HEK293T (cell line): Measurements from ENCODE around the gene SLAMF7.

ENCODE experiments used
- CTCF ChIA-PET: fragments of 350-600 bp; formaldehyde crosslinking; extraction: SDS; loops from one replicate; lab custom pipeline; 2021; ENCODE audit warnings: antibody characterized with exemption, inconsistent platforms; lab: Yijun Ruan, JAX
- POLR2A ChIA-PET: fragments of 350-600 bp; formaldehyde crosslinking; extraction: SDS; loops from one replicate; lab custom pipeline; 2020; ENCODE audit warnings: antibody characterized with exemption, inconsistent platforms; lab: Yijun Ruan, JAX
- DNase-seq: peaks from one replicate; pipeline ENCODE4 v3.0.0; 2012; ENCODE audit warnings: mixed read lengths; ENCODE audit errors: extremely low spot score
- ARNT ChIP-seq: fragments of 450-650 bp; IDR thresholded peaks from 2 replicates; pipeline ENCODE4 v1.6.1; 2017; ENCODE audit warnings: mild to moderate bottlenecking
- BHLHE40 ChIP-seq: fragments of 450-650 bp; IDR thresholded peaks from 2 replicates; pipeline ENCODE4 v1.6.1; 2016; ENCODE audit warnings: mild to moderate bottlenecking, moderate library complexity, borderline replicate concordance
- CTBP1 ChIP-seq: fragments of 450-650 bp; IDR thresholded peaks from 2 replicates; pipeline ENCODE4 v1.6.1; 2016; ENCODE audit warnings: borderline replicate concordance
- ELF4 ChIP-seq: fragments of 450-650 bp; IDR thresholded peaks from 2 replicates; pipeline ENCODE4 v1.6.1; 2017; ENCODE audit warnings: antibody characterized with exemption
- FOXA1 ChIP-seq: fragments of 450-650 bp; IDR thresholded peaks from 2 replicates; pipeline ENCODE4 v1.6.1; 2016; ENCODE audit warnings: mild to moderate bottlenecking
- FOXK2 ChIP-seq: fragments of 450-650 bp; IDR thresholded peaks from 2 replicates; pipeline ENCODE4 v1.6.1; 2016; ENCODE audit warnings: mild to moderate bottlenecking
- FOXM1 ChIP-seq: fragments of 450-650 bp; IDR thresholded peaks from 2 replicates; pipeline ENCODE4 v1.6.1; 2017; ENCODE audit warnings: mild to moderate bottlenecking, borderline replicate concordance
- HDGF ChIP-seq: fragments of 450-650 bp; IDR thresholded peaks from 2 replicates; pipeline ENCODE4 v1.6.1; 2017; ENCODE audit warnings: antibody characterized with exemption, borderline replicate concordance
- L3MBTL2 ChIP-seq: fragments of 450-650 bp; conservative IDR thresholded peaks from 2 replicates; pipeline ENCODE4 v1.6.1; 2016; ENCODE audit warnings: mild to moderate bottlenecking
- LEF1 ChIP-seq: fragments of 450-650 bp; IDR thresholded peaks from 2 replicates; pipeline ENCODE4 v1.6.1; 2017; ENCODE audit warnings: mild to moderate bottlenecking, borderline replicate concordance
- NFRKB ChIP-seq: fragments of 450-650 bp; IDR thresholded peaks from 2 replicates; pipeline ENCODE4 v1.6.1; 2016; ENCODE audit warnings: mild to moderate bottlenecking, moderate library complexity
- SP1 ChIP-seq: fragments of 450-650 bp; IDR thresholded peaks from 2 replicates; pipeline ENCODE4 v1.6.1; 2017
- SUZ12 ChIP-seq: fragments of 450-650 bp; IDR thresholded peaks from 2 replicates; pipeline ENCODE4 v1.6.1; 2016; ENCODE audit warnings: mild to moderate bottlenecking
- TARDBP ChIP-seq: fragments of 450-650 bp; IDR thresholded peaks from 2 replicates; pipeline ENCODE4 v1.6.1; 2016
- ZNF384 ChIP-seq: fragments of 450-650 bp; IDR thresholded peaks from 2 replicates; pipeline ENCODE4 v1.6.1; 2016
- TF ChIP-seq, protein P1 (sequence below): fragments of 450-650 bp; IDR thresholded peaks from 2 replicates; pipeline ENCODE4 v1.6.1; 2016

Gene SLAMF7

DNA sequence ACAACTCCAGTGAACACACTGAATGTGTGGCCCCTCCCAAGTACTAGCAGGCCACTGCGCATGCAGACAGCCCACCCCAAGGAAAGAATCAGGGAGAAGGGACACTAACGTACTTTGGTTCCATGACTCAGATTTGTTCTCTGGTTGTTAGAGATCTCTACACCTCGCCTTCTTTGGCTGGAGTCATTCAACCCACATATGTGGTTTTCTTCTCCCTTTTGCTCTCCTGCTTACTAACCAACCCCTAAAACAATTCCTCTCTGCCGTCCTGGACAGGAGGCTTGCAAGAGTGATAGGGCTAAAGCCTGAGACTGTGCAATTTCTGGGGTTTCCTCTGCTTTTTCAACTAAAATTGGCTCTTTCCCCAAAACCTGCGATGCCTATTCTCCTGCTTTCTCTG lies 21.7 kb upstream of the SLAMF7 start:
- no peak for DNase-seq
- TF ChIP-seq SUZ12 (no peak), HDGF (no peak), FOXK2 (no peak)
- ChIA-PET POLR2A (no interaction called here), CTCF (no interaction called here)

DNA sequence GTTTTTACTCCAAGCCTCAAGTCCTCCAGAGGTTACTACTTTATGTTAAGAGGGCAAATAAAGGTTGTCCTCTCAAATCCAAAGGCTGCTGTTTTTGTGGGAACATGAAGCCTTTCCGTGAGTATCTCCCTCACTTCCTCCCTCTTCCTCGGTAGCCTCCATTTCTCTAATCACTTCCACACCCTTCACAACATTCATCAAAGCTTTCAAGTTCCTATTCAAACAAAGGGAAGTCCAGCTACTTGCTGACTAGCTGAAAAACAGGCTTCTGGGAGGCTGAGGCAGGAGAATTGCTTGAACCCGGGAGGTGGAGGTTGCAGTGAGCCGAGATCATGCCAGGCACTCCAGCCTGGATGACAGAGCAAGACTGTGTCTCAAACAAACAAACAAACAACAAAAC lies 20.8 kb upstream of the SLAMF7 start:
- DNase-seq: no peak
- CTCF ChIA-PET: no interaction called here
- POLR2A ChIA-PET: no interaction called here
- TF ChIP-seq ZNF384: no peak
- TF ChIP-seq FOXA1: no peak
- no peak for TF ChIP-seq L3MBTL2
- no peak for TF ChIP-seq TARDBP
- no peak for TF ChIP-seq FOXM1
- no peak for TF ChIP-seq SP1
- TF ChIP-seq ELF4: no peak
- TF ChIP-seq HDGF: no peak
- TF ChIP-seq CTBP1: no peak
- TF ChIP-seq BHLHE40: no peak
- TF ChIP-seq FOXK2: no peak
- TF ChIP-seq SUZ12: no peak
- no peak for TF ChIP-seq LEF1
- no peak for TF ChIP-seq NFRKB
- TF ChIP-seq, protein P1, sequence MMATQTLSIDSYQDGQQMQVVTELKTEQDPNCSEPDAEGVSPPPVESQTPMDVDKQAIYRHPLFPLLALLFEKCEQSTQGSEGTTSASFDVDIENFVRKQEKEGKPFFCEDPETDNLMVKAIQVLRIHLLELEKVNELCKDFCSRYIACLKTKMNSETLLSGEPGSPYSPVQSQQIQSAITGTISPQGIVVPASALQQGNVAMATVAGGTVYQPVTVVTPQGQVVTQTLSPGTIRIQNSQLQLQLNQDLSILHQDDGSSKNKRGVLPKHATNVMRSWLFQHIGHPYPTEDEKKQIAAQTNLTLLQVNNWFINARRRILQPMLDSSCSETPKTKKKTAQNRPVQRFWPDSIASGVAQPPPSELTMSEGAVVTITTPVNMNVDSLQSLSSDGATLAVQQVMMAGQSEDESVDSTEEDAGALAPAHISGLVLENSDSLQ: no peak
- TF ChIP-seq ARNT: no peak

DNA sequence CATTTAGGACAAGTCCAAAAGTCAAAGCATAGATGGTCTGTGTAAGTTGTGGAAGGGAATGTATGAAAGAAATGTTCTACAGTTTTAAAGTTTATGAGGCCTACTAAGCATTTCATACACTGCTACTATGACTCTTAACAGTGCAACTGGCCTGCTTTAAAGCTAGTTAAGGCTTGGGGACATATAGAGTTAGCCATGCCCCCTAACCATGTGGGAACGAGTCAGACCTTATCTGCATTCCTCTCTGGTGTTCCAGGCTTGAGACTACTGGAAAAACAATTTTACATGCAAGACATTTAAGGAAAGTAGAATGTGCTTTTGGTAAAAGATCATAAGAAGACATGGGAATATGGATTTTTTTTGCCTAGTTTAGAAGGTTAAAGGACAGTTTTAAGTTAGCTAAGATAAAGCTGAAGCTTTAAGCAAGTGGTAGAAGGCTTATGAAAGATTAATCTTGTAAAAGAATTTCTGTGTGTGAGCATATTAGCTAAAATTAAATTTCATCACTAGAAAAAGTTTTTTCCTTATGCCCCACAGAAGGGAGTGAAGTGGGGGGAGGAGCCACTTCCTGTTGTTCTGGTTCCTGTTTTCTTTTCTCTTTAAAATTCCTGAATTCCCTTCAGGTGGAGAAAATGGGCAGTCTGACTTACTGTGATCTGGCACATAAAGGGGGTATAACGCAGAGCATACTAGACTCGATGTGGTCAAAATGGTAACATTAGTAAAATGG lies 18.5 kb upstream of the SLAMF7 start:
- DNase-seq: no peak
- TF ChIP-seq NFRKB (no peak), LEF1 (no peak), SUZ12 (no peak)
- ChIA-PET CTCF (no interaction called here), POLR2A (no interaction called here)

DNA sequence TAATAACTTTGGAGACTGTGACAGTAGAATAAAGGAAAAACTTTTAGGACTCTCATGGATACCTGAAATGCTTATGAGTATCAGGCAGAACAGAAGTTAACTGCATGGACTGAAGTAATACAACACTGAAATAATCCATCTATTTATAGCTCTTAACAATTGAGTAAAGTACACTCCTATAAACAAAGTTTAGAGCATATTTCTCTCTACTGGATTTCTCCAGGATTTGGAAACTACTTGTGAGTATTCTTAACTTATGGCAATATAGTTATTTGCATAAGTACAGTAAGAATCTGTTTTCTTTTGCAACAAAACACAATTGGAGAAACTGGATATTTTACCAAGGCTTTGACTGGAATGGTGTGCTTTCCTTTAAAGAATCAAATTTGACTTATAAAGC lies 17.6 kb upstream of the SLAMF7 start:
- TF ChIP-seq BHLHE40 (no peak), LEF1 (no peak), FOXK2 (no peak), TARDBP (no peak), FOXM1 (no peak), NFRKB (no peak), L3MBTL2 (no peak), ARNT (no peak), ZNF384 (no peak), HDGF (no peak), SP1 (no peak), SUZ12 (no peak), FOXA1 (no peak), CTBP1 (no peak), ELF4 (no peak)
- TF ChIP-seq, protein P1: no peak
- POLR2A ChIA-PET: no interaction called here
- no peak for DNase-seq
- CTCF ChIA-PET: no interaction called here

DNA sequence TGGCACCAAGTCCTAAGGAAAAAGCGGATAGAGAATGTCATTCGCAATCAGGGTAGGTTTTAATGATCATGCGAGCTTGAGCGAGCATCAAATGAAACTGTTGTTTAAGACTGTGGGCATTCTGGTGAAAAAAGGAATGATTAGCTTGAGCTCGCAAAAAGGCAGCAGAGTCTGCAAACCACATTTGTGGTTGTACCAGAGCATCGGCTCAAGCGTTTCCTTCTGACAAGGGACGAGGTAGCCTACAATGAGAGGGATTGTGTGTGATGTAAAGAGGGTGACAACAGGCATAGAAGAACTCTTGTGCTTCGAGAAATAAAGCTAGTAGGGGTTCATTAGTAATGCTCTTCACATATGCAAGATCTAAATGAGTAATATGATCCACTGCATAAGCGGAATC lies 16.3 kb upstream of the SLAMF7 start:
- TF ChIP-seq CTBP1 (no peak), FOXA1 (no peak), FOXM1 (no peak), L3MBTL2 (no peak), NFRKB (no peak), ELF4 (no peak), ARNT (no peak), SUZ12 (no peak)
- TF ChIP-seq, protein P1: no peak
- ChIA-PET POLR2A (no interaction called here), CTCF (no interaction called here)
- DNase-seq: no peak

DNA sequence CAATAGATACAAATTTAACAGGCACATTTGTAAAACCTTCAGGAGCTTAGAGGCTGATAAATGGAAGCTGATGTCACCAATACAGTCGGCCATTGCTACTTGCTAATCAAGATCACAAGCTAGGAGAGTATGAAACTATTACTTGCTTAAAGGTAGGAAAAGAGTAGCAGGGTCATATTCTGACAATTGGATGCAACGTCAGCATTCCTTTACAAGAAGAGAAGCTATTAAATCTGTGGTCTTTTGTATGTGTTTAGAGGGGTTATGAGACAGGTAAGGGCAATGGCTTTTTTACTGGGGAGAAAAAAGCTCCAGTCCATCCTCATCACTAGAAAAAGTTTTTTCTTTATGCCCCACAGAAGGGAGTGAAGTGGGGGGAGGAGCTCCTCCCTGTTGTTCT lies 15.7 kb upstream of the SLAMF7 start:
- no peak for DNase-seq
- POLR2A ChIA-PET: no interaction called here
- CTCF ChIA-PET: no interaction called here
- TF ChIP-seq SUZ12: no peak
- TF ChIP-seq FOXK2: no peak
- no peak for TF ChIP-seq LEF1
- no peak for TF ChIP-seq BHLHE40
- no peak for TF ChIP-seq CTBP1
- TF ChIP-seq SP1: no peak
- TF ChIP-seq HDGF: no peak
- TF ChIP-seq FOXA1: no peak
- TF ChIP-seq NFRKB: no peak
- TF ChIP-seq FOXM1: no peak
- TF ChIP-seq, protein P1: no peak
- TF ChIP-seq ELF4: no peak
- TF ChIP-seq TARDBP: no peak
- TF ChIP-seq ZNF384: no peak
- TF ChIP-seq ARNT: no peak
- TF ChIP-seq L3MBTL2: no peak
